HCT116 (cell line): ENCODE results near the gene ARHGAP23.

Source experiments
- EZH2 ChIP-seq: fragments of 200-600 bp; sonication (generic); IDR thresholded peaks from 2 replicates; pipeline ENCODE4 v1.6.1; 2017; ENCODE audit warnings: antibody characterized with exemption, mixed run types
- JUND ChIP-seq: IDR thresholded peaks from 2 replicates; pipeline ENCODE4 v1.6.1; 2012
- POLR2A ChIP-seq: IDR thresholded peaks from 2 replicates; pipeline ENCODE4 v1.7.0; 2011; ENCODE audit warnings: borderline replicate concordance; ENCODE audit not compliant: insufficient read depth, insufficient read length; ENCODE audit errors: extremely low read depth
- POLR2AphosphoS5 ChIP-seq: IDR thresholded peaks from 2 replicates; pipeline ENCODE4 v1.6.1; 2011; ENCODE audit warnings: mild to moderate bottlenecking, low read depth, low read length, moderate library complexity
- SIN3A ChIP-seq: IDR thresholded peaks from 2 replicates; pipeline ENCODE4 v1.6.1; 2012; ENCODE audit warnings: low read depth
- TCF7L2 ChIP-seq: IDR thresholded peaks from 2 replicates; pipeline ENCODE4 v1.7.0; 2011; ENCODE audit warnings: borderline replicate concordance, inconsistent platforms; ENCODE audit not compliant: insufficient read depth, insufficient read length; ENCODE audit errors: extremely low read depth
- YY1 ChIP-seq: IDR thresholded peaks from 2 replicates; pipeline ENCODE4 v1.6.1; 2011; ENCODE audit warnings: low read length, low read depth, moderate library complexity, mild to moderate bottlenecking; ENCODE audit not compliant: insufficient replicate concordance; ENCODE audit errors: extremely low read depth
- ZFX ChIP-seq: fragments of 450-650 bp; IDR thresholded peaks from 2 replicates; pipeline ENCODE4 v1.6.1; 2017
- TF ChIP-seq, protein P1 (sequence below), 3 experiments: fragments of 200-600 bp in 1 of 3; sonication (generic) in 1 of 3; IDR thresholded peaks in 2 of 3; conservative IDR thresholded peaks in 1 of 3; 2 replicates each; pipeline ENCODE4 v1.5.1; 2012 to 2017; ENCODE audit warnings: low read depth in 2 of 3, low read length in 2 of 3, antibody characterized with exemption in 1 of 3, borderline replicate concordance in 1 of 3, control low read depth in 1 of 3, mild to moderate bottlenecking in 1 of 3, mixed read lengths in 1 of 3, mixed run types in 1 of 3, moderate library complexity in 1 of 3; ENCODE audit not compliant: insufficient read depth in 1 of 3
- TF ChIP-seq, protein P2 (sequence below): IDR thresholded peaks from 2 replicates; pipeline ENCODE4 v1.6.1; 2011; ENCODE audit warnings: mild to moderate bottlenecking, low read length, moderate library complexity; ENCODE audit not compliant: insufficient replicate concordance; ENCODE audit errors: extremely low read depth

DNA sequence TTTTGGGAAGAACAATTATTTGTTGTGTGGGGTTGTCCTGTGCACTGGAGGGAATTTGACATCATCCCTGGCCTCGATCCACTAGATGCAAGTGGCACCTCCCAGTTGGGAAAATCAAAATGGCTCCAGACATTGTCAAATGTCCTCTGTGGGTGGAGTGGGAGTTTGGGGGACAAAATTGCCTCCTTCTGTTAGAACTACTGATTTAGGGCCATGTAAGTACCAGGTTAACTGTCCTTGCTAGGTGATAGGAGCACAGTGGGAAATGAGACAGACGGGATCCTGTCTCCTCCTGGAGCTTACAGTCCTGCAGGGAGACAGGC lies 56.8 kb downstream of the ARHGAP23 start:
- TF ChIP-seq POLR2A: no peak
- TF ChIP-seq EZH2: no peak
- TF ChIP-seq, protein P1, sequence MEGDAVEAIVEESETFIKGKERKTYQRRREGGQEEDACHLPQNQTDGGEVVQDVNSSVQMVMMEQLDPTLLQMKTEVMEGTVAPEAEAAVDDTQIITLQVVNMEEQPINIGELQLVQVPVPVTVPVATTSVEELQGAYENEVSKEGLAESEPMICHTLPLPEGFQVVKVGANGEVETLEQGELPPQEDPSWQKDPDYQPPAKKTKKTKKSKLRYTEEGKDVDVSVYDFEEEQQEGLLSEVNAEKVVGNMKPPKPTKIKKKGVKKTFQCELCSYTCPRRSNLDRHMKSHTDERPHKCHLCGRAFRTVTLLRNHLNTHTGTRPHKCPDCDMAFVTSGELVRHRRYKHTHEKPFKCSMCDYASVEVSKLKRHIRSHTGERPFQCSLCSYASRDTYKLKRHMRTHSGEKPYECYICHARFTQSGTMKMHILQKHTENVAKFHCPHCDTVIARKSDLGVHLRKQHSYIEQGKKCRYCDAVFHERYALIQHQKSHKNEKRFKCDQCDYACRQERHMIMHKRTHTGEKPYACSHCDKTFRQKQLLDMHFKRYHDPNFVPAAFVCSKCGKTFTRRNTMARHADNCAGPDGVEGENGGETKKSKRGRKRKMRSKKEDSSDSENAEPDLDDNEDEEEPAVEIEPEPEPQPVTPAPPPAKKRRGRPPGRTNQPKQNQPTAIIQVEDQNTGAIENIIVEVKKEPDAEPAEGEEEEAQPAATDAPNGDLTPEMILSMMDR (IDR thresholded peaks at IDR 0.05 in 2 of 3, conservative IDR thresholded peaks at IDR 0.05 in 1 of 3; ENCODE audit: borderline replicate concordance in 1 of 3, insufficient read depth in 1 of 3, low read depth in 2 of 3, low read length in 2 of 3): no peak
- no peak for TF ChIP-seq TCF7L2
- TF ChIP-seq POLR2AphosphoS5: no peak
- TF ChIP-seq ZFX: no peak
- no peak for TF ChIP-seq SIN3A
- TF ChIP-seq JUND: no peak
- TF ChIP-seq YY1: no peak
- TF ChIP-seq, protein P2, sequence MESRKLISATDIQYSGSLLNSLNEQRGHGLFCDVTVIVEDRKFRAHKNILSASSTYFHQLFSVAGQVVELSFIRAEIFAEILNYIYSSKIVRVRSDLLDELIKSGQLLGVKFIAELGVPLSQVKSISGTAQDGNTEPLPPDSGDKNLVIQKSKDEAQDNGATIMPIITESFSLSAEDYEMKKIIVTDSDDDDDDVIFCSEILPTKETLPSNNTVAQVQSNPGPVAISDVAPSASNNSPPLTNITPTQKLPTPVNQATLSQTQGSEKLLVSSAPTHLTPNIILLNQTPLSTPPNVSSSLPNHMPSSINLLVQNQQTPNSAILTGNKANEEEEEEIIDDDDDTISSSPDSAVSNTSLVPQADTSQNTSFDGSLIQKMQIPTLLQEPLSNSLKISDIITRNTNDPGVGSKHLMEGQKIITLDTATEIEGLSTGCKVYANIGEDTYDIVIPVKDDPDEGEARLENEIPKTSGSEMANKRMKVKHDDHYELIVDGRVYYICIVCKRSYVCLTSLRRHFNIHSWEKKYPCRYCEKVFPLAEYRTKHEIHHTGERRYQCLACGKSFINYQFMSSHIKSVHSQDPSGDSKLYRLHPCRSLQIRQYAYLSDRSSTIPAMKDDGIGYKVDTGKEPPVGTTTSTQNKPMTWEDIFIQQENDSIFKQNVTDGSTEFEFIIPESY: no peak
